Vagina (tissue), 2 donors: ENCODE measurements around the gene ERCC4. TPM values are rescaled to one million over a fixed set of nuclear protein-coding genes. Genes with fewer than 3 reads are reported as not detected.

ENCODE experiments used
- DNase-seq, 2 donors: peaks; one replicate each; pipeline ENCODE4 v3.0.0-alpha.2; 2017; ENCODE audit errors: extremely low spot score in 2 of 2
- H3K27ac ChIP-seq: fragments of 200-600 bp; sonication (generic); one replicate; pipeline ENCODE4 v1.5.1; 2019
- H3K27me3 ChIP-seq: fragments of 200-600 bp; sonication (generic); one replicate; pipeline ENCODE4 v1.5.1; 2019
- H3K36me3 ChIP-seq, 2 donors: fragments of 200-600 bp; sonication (generic); one replicate each; pipeline ENCODE4 v1.5.1; 2017 to 2019
- H3K4me1 ChIP-seq: fragments of 200-600 bp; sonication (generic); one replicate; pipeline ENCODE4 v1.5.1; 2019
- H3K4me3 ChIP-seq, 2 donors: fragments of 200-600 bp; sonication (generic); 1 replicate in 1 of 2; 2 replicates in 1 of 2; pipeline ENCODE4 v1.5.1; 2016 to 2019
- H3K9me3 ChIP-seq: fragments of 200-600 bp; sonication (generic); one replicate; pipeline ENCODE4 v1.5.1; 2019
- POLR2A ChIP-seq, 2 donors: fragments of 450-650 bp; IDR thresholded peaks; one replicate each; pipeline ENCODE4 v1.6.1; 2017; ENCODE audit warnings: antibody characterized with exemption in 2 of 2, mild to moderate bottlenecking in 2 of 2, moderate library complexity in 2 of 2
- POLR2AphosphoS5 ChIP-seq, 2 donors: sonication (generic); formaldehyde crosslinking; IDR thresholded peaks; one replicate each; pipeline ENCODE4 v1.9.0; 2017; ENCODE audit warnings: antibody characterized with exemption in 2 of 2, mild to moderate bottlenecking in 2 of 2, low read depth in 1 of 2; ENCODE audit not compliant: insufficient read depth in 1 of 2
- intact Hi-C: fragments of 100-400 bp; cut with DNase I; formaldehyde crosslinking; loops from one replicate; pipeline ENCODE4 v1.15.1; 2023
- total RNA-seq: library from RNA; depleted of rRNA; stranded (reverse); fragments of >200 nt; gene quantifications from one replicate; pipeline ENCODE4 v1.2.3, GENCODE V29; 2016
- TF ChIP-seq, protein P1 (sequence below), 3 experiments: fragments of 450-650 bp in 2 of 3; fragments of 200-600 bp in 1 of 3; sonication (generic) in 1 of 3; IDR thresholded peaks; one replicate each; pipeline ENCODE4 v1.5.1; 2017 to 2019; ENCODE audit warnings: antibody characterized with exemption in 3 of 3, mild to moderate bottlenecking in 2 of 3, moderate library complexity in 2 of 3

ERCC4 gene
- total RNA-seq, 1 donor from 2014 or later, result 8.6 TPM

DNA sequence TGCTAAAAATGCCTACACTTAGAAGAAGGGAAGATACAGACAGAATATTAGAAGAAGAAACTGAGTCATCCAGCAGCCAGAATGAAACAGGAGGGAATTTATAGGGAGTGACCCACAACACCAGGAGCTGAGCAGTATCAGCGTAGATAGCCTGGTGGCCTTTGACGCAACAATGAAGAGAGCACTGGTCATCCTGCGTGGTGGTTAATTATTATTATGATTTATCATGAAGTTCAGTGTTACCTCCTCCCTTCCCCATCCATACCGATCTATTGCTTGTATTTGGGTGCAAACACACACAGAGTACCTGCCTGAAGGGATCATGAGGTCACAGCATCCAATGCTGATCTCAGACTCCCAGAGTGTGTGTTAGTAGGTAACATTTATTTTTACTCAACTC lies 38.5 kb downstream of the ERCC4 start:
- intact Hi-C loops, result loop anchor here (5.0 to 10.0 kb wide), 2 partner anchors 56 to 114 kb away; partner anchors contain the start of gene MRTFB
- peaks cover 31% of the 10 kb centered on the region for H3K4me1 ChIP-seq
- H3K4me3 ChIP-seq, result no peak overlapping the region
- H3K27me3 ChIP-seq, result no peaks in the 10 kb centered on the region
- H3K27ac ChIP-seq, result peak overlapping the region; percentile 76
- no peaks in the 10 kb centered on the region for H3K9me3 ChIP-seq
- no peak for DNase-seq
- H3K36me3 ChIP-seq, result no peaks in the 10 kb centered on the region
- TF ChIP-seq, protein P1, sequence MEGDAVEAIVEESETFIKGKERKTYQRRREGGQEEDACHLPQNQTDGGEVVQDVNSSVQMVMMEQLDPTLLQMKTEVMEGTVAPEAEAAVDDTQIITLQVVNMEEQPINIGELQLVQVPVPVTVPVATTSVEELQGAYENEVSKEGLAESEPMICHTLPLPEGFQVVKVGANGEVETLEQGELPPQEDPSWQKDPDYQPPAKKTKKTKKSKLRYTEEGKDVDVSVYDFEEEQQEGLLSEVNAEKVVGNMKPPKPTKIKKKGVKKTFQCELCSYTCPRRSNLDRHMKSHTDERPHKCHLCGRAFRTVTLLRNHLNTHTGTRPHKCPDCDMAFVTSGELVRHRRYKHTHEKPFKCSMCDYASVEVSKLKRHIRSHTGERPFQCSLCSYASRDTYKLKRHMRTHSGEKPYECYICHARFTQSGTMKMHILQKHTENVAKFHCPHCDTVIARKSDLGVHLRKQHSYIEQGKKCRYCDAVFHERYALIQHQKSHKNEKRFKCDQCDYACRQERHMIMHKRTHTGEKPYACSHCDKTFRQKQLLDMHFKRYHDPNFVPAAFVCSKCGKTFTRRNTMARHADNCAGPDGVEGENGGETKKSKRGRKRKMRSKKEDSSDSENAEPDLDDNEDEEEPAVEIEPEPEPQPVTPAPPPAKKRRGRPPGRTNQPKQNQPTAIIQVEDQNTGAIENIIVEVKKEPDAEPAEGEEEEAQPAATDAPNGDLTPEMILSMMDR (IDR thresholded peaks at IDR 0.05), result no peak
- TF ChIP-seq POLR2A (IDR thresholded peaks at IDR 0.05) (no peak), POLR2AphosphoS5 (IDR thresholded peaks at IDR 0.05; ENCODE audit: insufficient read depth in 1 of 2, low read depth in 1 of 2) (no peak)

DNA sequence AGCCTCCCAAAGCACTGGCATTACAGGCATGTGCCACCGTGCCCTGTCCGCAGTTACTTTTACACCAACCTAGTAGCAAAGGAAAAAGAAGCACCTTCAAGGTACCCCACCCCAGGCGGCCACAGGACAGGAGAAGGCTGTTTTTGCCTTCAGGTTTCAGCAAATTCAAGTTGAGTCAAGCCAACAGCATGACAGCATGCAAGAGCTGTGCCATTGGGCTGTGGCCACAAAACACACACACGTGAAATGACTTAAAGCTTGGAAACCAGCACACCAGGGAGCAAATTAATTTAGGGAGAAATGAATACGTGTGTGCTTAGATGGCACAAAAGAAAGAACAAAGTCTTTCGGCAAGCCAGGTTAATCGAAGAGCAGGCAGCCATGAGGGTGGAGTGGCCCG lies 39.7 kb downstream of the ERCC4 start:
- TF ChIP-seq POLR2AphosphoS5 (IDR thresholded peaks at IDR 0.05; ENCODE audit: insufficient read depth in 1 of 2, low read depth in 1 of 2), result no peak
- TF ChIP-seq, protein P1 (IDR thresholded peaks at IDR 0.05), result no peak
- TF ChIP-seq POLR2A (IDR thresholded peaks at IDR 0.05), result no peak
- Histone ChIP-seq H3K9me3 (no peaks in the 10 kb centered on the region), H3K4me3 (no peak overlapping the region), H3K36me3 (no peaks in the 10 kb centered on the region), H3K4me1 (peaks cover 31% of the 10 kb centered on the region), H3K27me3 (no peaks in the 10 kb centered on the region), H3K27ac (peak overlapping the region; percentile 25)
- DNase-seq, result no peak
- intact Hi-C loops, result loop anchor here (5.0 to 10.0 kb wide), 2 partner anchors 55 to 113 kb away; partner anchors contain the start of gene MRTFB

GRCh38 chr16:13961099-13961811 lies 41.3 kb downstream of the ERCC4 start:
- Histone ChIP-seq H3K27ac (no peak overlapping the region), H3K9me3 (no peaks in the 10 kb centered on the region), H3K36me3 (no peaks in the 10 kb centered on the region), H3K4me3 (no peak overlapping the region), H3K27me3 (no peaks in the 10 kb centered on the region), H3K4me1 (peaks cover 23% of the 10 kb centered on the region)
- intact Hi-C loops, result no loop called here
- no peak for TF ChIP-seq POLR2AphosphoS5 (IDR thresholded peaks at IDR 0.05; ENCODE audit: insufficient read depth in 1 of 2, low read depth in 1 of 2)
- TF ChIP-seq, protein P1 (IDR thresholded peaks at IDR 0.05), result no peak
- no peak for TF ChIP-seq POLR2A (IDR thresholded peaks at IDR 0.05)
- no peak for DNase-seq

DNA sequence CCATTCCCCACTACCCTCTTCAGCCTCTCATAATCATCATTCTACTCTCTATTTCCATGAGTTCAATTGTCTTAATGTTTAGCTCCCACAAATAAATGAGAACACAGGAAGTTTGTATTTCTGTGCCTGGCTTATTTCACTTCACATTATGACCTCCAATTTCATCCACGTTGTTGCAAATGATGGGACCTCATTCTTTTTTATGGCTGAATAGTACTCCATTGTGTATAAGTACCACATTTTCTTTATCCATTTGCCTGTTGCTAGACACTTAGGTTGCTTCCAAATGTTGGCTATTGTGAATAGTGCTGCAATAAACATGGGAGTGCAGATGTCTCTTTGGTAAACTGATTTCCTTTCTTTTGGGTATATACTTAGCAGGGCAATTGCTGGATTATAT lies 42.3 kb downstream of the ERCC4 start:
- Histone ChIP-seq H3K4me1 (peaks cover 15% of the 10 kb centered on the region), H3K36me3 (no peaks in the 10 kb centered on the region), H3K9me3 (no peaks in the 10 kb centered on the region), H3K27ac (no peak overlapping the region), H3K4me3 (no peak overlapping the region), H3K27me3 (no peaks in the 10 kb centered on the region)
- DNase-seq, result no peak
- no peak for TF ChIP-seq POLR2A (IDR thresholded peaks at IDR 0.05)
- TF ChIP-seq, protein P1 (IDR thresholded peaks at IDR 0.05), result no peak
- TF ChIP-seq POLR2AphosphoS5 (IDR thresholded peaks at IDR 0.05; ENCODE audit: insufficient read depth in 1 of 2, low read depth in 1 of 2), result no peak
- intact Hi-C loops, result no loop called here

DNA sequence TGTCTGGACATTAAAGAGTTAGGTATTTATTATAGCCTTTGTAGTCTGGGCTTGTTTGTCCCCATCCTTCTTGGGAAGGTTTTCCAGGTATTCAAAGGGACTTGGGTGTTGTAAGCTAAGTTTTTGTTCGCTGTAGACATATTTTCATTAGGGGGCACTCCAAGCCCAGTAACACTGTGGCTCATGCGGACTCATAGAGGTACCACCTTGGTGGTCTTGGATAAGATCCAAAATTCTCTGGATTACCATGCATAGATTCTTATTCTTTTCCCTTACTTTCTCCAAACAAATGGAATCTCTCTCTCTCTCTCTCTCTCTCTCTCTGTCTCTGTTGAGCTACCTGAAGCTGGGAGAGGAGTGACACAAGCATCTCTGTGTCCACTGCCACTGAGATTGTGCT lies 48.9 kb downstream of the ERCC4 start:
- no peaks in the 10 kb centered on the region for H3K27me3 ChIP-seq
- TF ChIP-seq, protein P1 (IDR thresholded peaks at IDR 0.05), result no peak
- TF ChIP-seq POLR2AphosphoS5 (IDR thresholded peaks at IDR 0.05; ENCODE audit: insufficient read depth in 1 of 2, low read depth in 1 of 2), result no peak
- TF ChIP-seq POLR2A (IDR thresholded peaks at IDR 0.05), result no peak

More for the DNA sequence above, 48.9 kb downstream of the ERCC4 start:
- Histone ChIP-seq H3K4me1 (no peaks in the 10 kb centered on the region), H3K4me3 (no peak overlapping the region), H3K9me3 (no peaks in the 10 kb centered on the region), H3K36me3 (no peaks in the 10 kb centered on the region), H3K27ac (no peak overlapping the region)
- intact Hi-C loops, result no loop called here
- no peak for DNase-seq
